HEK293 (cell line): ENCODE measurements around the gene KLK6.
A peak's percentile ranks its signal among the peaks of the same experiment; 100 is the strongest.

ENCODE experiments used
- CTCF ChIA-PET: fragments of 350-600 bp; formaldehyde crosslinking; extraction: SDS; loops from one replicate; lab custom pipeline; 2021; ENCODE audit warnings: antibody characterized with exemption; lab: Yijun Ruan, JAX
- POLR2A ChIA-PET: fragments of 300-600 bp; formaldehyde crosslinking; extraction: SDS; loops from one replicate; lab custom pipeline; 2020; ENCODE audit warnings: antibody characterized with exemption, inconsistent platforms; lab: Yijun Ruan, JAX
- H3K27ac ChIP-seq: fragments of 200-500 bp; sonication (Bioruptor generic); 2 replicates; pipeline ENCODE4 v1.5.1; 2014; ENCODE audit warnings: low read depth, low read length, control low read depth, inconsistent platforms; ENCODE audit errors: extremely low read depth
- H3K36me3 ChIP-seq, 2 experiments: fragments of 200-500 bp in 1 of 2; sonication (Bioruptor generic) in 1 of 2; 1 replicate in 1 of 2; 2 replicates in 1 of 2; pipeline ENCODE4 v1.5.1; 2014 to 2017; ENCODE audit warnings: inconsistent platforms in 2 of 2, low read length in 2 of 2; ENCODE audit not compliant: control insufficient read depth in 2 of 2, insufficient read depth in 1 of 2
- H3K4me1 ChIP-seq: fragments of 200-500 bp; sonication (Bioruptor generic); 2 replicates; pipeline ENCODE4 v1.5.1; 2014; ENCODE audit warnings: mild to moderate bottlenecking, low read length, inconsistent platforms; ENCODE audit not compliant: control insufficient read depth, insufficient read depth
- H3K4me3 ChIP-seq: 2 replicates; pipeline ENCODE4 v1.5.1; 2011; ENCODE audit warnings: low read depth, mild to moderate bottlenecking, control low read depth, low read length, moderate library complexity
- H3K9me3 ChIP-seq: fragments of 200-500 bp; sonication (Bioruptor generic); 2 replicates; pipeline ENCODE4 v1.5.1; 2014; ENCODE audit warnings: low read depth, low read length, inconsistent platforms; ENCODE audit not compliant: control insufficient read depth, insufficient read depth
- GLIS1 ChIP-seq: fragments of 450-650 bp; formaldehyde crosslinking; IDR thresholded peaks from 2 replicates; pipeline ENCODE4 v1.5.1; 2016; ENCODE audit warnings: missing biosample characterization, missing genetic modification characterization
- KLF9 ChIP-seq: fragments of 450-650 bp; formaldehyde crosslinking; IDR thresholded peaks from 2 replicates; pipeline ENCODE4 v1.5.1; 2016; ENCODE audit warnings: missing biosample characterization, missing genetic modification characterization, low read depth
- SP2 ChIP-seq: fragments of 450-650 bp; formaldehyde crosslinking; IDR thresholded peaks from 2 replicates; pipeline ENCODE4 v1.5.1; 2016; ENCODE audit warnings: missing biosample characterization, missing genetic modification characterization
- ZBTB20 ChIP-seq: fragments of 450-650 bp; formaldehyde crosslinking; IDR thresholded peaks from 2 replicates; pipeline ENCODE4 v1.5.1; 2016; ENCODE audit warnings: missing biosample characterization, missing genetic modification characterization
- ZBTB48 ChIP-seq: fragments of 450-650 bp; formaldehyde crosslinking; IDR thresholded peaks from 2 replicates; pipeline ENCODE4 v1.5.1; 2016; ENCODE audit warnings: missing biosample characterization, missing genetic modification characterization
- ZNF16 ChIP-seq: fragments of 450-650 bp; formaldehyde crosslinking; IDR thresholded peaks from 2 replicates; pipeline ENCODE4 v1.5.1; 2016; ENCODE audit warnings: low read depth, missing biosample characterization, missing genetic modification characterization
- ZNF202 ChIP-seq: fragments of 450-650 bp; formaldehyde crosslinking; IDR thresholded peaks from 2 replicates; pipeline ENCODE4 v1.5.1; 2016; ENCODE audit warnings: missing biosample characterization, missing genetic modification characterization, borderline replicate concordance
- ZNF311 ChIP-seq: fragments of 450-650 bp; formaldehyde crosslinking; IDR thresholded peaks from 2 replicates; pipeline ENCODE4 v1.5.1; 2017; ENCODE audit warnings: missing biosample characterization, missing genetic modification characterization, borderline replicate concordance
- ZNF324 ChIP-seq: fragments of 450-650 bp; formaldehyde crosslinking; IDR thresholded peaks from 2 replicates; pipeline ENCODE4 v1.5.1; 2016; ENCODE audit warnings: missing biosample characterization, missing genetic modification characterization
- ZNF335 ChIP-seq: fragments of 450-650 bp; formaldehyde crosslinking; conservative IDR thresholded peaks from 2 replicates; pipeline ENCODE4 v1.5.1; 2016; ENCODE audit warnings: missing biosample characterization, missing genetic modification characterization
- ZNF354C ChIP-seq: fragments of 450-650 bp; formaldehyde crosslinking; IDR thresholded peaks from 2 replicates; pipeline ENCODE4 v1.5.1; 2016; ENCODE audit warnings: missing biosample characterization, missing genetic modification characterization, low read depth, borderline replicate concordance
- ZNF513 ChIP-seq: fragments of 450-650 bp; IDR thresholded peaks from 2 replicates; pipeline ENCODE4 v1.5.1; 2018; ENCODE audit warnings: missing biosample characterization, missing genetic modification characterization
- ZNF514 ChIP-seq: fragments of 450-650 bp; formaldehyde crosslinking; IDR thresholded peaks from 2 replicates; pipeline ENCODE4 v1.5.1; 2016; ENCODE audit warnings: missing biosample characterization, missing genetic modification characterization
- ZNF600 ChIP-seq: fragments of 450-650 bp; formaldehyde crosslinking; IDR thresholded peaks from 2 replicates; pipeline ENCODE4 v1.5.1; 2016; ENCODE audit warnings: missing biosample characterization, missing genetic modification characterization
- ZNF660 ChIP-seq: fragments of 450-650 bp; IDR thresholded peaks from 2 replicates; pipeline ENCODE4 v1.5.1; 2018; ENCODE audit warnings: missing biosample characterization, mild to moderate bottlenecking, missing genetic modification characterization
- ZNF837 ChIP-seq: fragments of 450-650 bp; formaldehyde crosslinking; IDR thresholded peaks from 2 replicates; pipeline ENCODE4 v1.5.1; 2016; ENCODE audit warnings: missing biosample characterization, missing genetic modification characterization
- TF ChIP-seq, protein P1 (sequence below): fragments of 450-650 bp; formaldehyde crosslinking; IDR thresholded peaks from 2 replicates; pipeline ENCODE4 v1.5.1; 2016; ENCODE audit warnings: missing biosample characterization, missing genetic modification characterization
- TF ChIP-seq, protein P2 (sequence below): fragments of 450-650 bp; formaldehyde crosslinking; IDR thresholded peaks from 2 replicates; pipeline ENCODE4 v1.5.1; 2016; ENCODE audit warnings: missing biosample characterization, missing genetic modification characterization
- TF ChIP-seq, protein P3 (sequence below): fragments of 450-650 bp; formaldehyde crosslinking; IDR thresholded peaks from 2 replicates; pipeline ENCODE4 v1.5.1; 2016; ENCODE audit warnings: missing biosample characterization, missing genetic modification characterization
- TF ChIP-seq, protein P4 (sequence below): fragments of 450-650 bp; formaldehyde crosslinking; IDR thresholded peaks from 2 replicates; pipeline ENCODE4 v1.5.1; 2016; ENCODE audit warnings: missing biosample characterization, missing genetic modification characterization

KLK6 gene

DNA sequence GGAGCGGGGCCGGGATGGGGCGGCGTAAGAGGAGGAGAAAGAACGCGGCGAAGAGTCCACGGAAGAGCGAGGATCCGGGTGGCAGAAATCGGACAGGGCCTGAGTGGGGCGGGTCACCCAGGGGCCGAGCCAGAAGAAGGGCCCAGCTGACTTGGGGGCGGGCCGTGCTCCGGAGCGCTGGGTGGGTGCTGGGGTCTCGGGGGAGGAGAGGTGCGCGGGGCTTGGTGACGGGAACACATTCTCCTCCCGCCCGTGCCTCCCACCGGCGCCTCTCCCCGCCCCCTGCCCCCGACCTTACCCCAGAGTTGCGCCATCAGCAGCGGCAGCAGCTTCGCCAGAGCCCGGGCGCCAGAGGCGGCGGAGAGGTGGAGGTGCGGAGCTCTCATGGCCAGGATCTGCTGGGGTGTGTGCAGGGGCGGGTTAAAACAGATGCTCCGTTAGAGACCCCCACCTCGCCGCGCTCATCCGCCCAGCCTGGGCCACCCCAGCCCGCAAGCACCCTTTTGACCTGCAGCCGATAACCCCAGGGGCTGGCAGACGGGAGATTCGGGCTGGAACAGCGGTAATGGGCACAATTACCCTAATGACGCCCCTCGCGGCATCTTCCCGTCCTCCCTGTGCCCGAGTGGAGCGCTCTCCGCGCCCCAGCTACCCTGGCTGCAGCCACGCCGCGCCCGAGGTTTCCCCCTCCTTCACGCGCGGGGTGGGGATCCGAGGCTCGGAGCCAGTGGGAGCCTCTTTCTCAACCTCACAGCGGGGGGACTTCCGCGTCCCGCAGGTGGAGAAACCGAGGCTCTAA is 49.6 kb upstream of the KLK6 start (continued):
- no peak for TF ChIP-seq ZNF513 (tag by site-specific recombination)
- no peak for TF ChIP-seq ZNF600 (tag by site-specific recombination)
- peak; percentile 32; the same call in 1 of the 2 replicates for TF ChIP-seq KLF9
- TF ChIP-seq SP2 (tag by site-specific recombination) = peak; percentile 80
- TF ChIP-seq, protein P1, sequence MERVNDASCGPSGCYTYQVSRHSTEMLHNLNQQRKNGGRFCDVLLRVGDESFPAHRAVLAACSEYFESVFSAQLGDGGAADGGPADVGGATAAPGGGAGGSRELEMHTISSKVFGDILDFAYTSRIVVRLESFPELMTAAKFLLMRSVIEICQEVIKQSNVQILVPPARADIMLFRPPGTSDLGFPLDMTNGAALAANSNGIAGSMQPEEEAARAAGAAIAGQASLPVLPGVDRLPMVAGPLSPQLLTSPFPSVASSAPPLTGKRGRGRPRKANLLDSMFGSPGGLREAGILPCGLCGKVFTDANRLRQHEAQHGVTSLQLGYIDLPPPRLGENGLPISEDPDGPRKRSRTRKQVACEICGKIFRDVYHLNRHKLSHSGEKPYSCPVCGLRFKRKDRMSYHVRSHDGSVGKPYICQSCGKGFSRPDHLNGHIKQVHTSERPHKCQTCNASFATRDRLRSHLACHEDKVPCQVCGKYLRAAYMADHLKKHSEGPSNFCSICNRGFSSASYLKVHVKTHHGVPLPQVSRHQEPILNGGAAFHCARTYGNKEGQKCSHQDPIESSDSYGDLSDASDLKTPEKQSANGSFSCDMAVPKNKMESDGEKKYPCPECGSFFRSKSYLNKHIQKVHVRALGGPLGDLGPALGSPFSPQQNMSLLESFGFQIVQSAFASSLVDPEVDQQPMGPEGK (tag by site-specific recombination) = peak; percentile 72; the same call in 1 of the 2 replicates
- peak; percentile 49; the same call in 1 of the 2 replicates for TF ChIP-seq GLIS1 (tag by site-specific recombination)
- peak; percentile 55; the same call in 1 of the 2 replicates for TF ChIP-seq ZBTB20 (tag by site-specific recombination)

GRCh38 chr19:51016798-51017683 is 47.6 kb upstream of the KLK6 start:
- H3K27ac ChIP-seq = no peak overlapping the region
- POLR2A ChIA-PET = interaction anchor here (0.5 to 1.0 kb wide), 5 partner anchors 42 to 223 kb away, joined by 3 to 9 read pairs (median 4); no protein-coding TSS in a partner anchor
- H3K4me3 ChIP-seq = peak overlapping the region; percentile 48
- no peaks in the 10 kb centered on the region; the same call in 1 of the 2 replicates for H3K4me1 ChIP-seq
- CTCF ChIA-PET = interaction anchor here (0.5 to 8.5 kb wide), 47 partner anchors 8 to 858 kb away, joined by 3 to 177 read pairs (median 4); partner anchors contain the start of genes KLK11, KLK12, KLK7 and KLK8
- H3K9me3 ChIP-seq = no peaks in the 10 kb centered on the region
- H3K36me3 ChIP-seq = no peaks in the 10 kb centered on the region
- TF ChIP-seq ZNF354C (tag by site-specific recombination) = no peak
- TF ChIP-seq ZNF335 (tag by site-specific recombination) = peak; percentile 85
- TF ChIP-seq ZNF311 (tag by site-specific recombination) = no peak
- TF ChIP-seq ZNF16 (tag by site-specific recombination) = no peak
- TF ChIP-seq ZBTB48 (tag by site-specific recombination) = peak; percentile 89
- TF ChIP-seq, protein P2, sequence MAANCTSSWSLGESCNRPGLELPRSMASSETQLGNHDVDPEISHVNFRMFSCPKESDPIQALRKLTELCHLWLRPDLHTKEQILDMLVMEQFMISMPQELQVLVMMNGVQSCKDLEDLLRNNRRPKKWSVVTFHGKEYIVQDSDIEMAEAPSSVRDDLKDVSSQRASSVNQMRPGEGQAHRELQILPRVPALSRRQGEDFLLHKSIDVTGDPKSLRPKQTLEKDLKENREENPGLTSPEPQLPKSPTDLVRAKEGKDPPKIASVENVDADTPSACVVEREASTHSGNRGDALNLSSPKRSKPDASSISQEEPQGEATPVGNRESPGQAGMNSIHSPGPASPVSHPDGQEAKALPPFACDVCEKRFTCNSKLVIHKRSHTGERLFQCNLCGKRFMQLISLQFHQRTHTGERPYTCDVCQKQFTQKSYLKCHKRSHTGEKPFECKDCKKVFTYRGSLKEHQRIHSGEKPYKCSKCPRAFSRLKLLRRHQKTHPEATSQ (tag by site-specific recombination) = no peak
- TF ChIP-seq ZNF660 (tag by site-specific recombination) = peak; percentile 45; the same call in 1 of the 2 replicates
- TF ChIP-seq ZNF324 (tag by site-specific recombination) = no peak
- TF ChIP-seq ZNF837 = no peak
- no peak for TF ChIP-seq ZNF514
- TF ChIP-seq, protein P3, sequence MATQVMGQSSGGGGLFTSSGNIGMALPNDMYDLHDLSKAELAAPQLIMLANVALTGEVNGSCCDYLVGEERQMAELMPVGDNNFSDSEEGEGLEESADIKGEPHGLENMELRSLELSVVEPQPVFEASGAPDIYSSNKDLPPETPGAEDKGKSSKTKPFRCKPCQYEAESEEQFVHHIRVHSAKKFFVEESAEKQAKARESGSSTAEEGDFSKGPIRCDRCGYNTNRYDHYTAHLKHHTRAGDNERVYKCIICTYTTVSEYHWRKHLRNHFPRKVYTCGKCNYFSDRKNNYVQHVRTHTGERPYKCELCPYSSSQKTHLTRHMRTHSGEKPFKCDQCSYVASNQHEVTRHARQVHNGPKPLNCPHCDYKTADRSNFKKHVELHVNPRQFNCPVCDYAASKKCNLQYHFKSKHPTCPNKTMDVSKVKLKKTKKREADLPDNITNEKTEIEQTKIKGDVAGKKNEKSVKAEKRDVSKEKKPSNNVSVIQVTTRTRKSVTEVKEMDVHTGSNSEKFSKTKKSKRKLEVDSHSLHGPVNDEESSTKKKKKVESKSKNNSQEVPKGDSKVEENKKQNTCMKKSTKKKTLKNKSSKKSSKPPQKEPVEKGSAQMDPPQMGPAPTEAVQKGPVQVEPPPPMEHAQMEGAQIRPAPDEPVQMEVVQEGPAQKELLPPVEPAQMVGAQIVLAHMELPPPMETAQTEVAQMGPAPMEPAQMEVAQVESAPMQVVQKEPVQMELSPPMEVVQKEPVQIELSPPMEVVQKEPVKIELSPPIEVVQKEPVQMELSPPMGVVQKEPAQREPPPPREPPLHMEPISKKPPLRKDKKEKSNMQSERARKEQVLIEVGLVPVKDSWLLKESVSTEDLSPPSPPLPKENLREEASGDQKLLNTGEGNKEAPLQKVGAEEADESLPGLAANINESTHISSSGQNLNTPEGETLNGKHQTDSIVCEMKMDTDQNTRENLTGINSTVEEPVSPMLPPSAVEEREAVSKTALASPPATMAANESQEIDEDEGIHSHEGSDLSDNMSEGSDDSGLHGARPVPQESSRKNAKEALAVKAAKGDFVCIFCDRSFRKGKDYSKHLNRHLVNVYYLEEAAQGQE (tag by site-specific recombination) = no peak
- TF ChIP-seq, protein P1 (tag by site-specific recombination) = peak; percentile 73
- TF ChIP-seq, protein P4, sequence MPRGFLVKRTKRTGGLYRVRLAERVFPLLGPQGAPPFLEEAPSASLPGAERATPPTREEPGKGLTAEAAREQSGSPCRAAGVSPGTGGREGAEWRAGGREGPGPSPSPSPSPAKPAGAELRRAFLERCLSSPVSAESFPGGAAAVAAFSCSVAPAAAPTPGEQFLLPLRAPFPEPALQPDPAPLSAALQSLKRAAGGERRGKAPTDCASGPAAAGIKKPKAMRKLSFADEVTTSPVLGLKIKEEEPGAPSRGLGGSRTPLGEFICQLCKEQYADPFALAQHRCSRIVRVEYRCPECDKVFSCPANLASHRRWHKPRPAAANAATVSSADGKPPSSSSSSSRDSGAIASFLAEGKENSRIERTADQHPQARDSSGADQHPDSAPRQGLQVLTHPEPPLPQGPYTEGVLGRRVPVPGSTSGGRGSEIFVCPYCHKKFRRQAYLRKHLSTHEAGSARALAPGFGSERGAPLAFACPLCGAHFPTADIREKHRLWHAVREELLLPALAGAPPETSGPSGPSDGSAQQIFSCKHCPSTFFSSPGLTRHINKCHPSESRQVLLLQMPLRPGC (tag by site-specific recombination) = no peak
- TF ChIP-seq ZNF202 (tag by site-specific recombination) = no peak
